ENCODE measurements around the gene MRC2.
"Not testable (repeated sequence)": the region's sequence is repeated elsewhere in the genome, so short reads cannot be mapped to it uniquely, and the experiment has no call there.

Gene MRC2

DNA sequence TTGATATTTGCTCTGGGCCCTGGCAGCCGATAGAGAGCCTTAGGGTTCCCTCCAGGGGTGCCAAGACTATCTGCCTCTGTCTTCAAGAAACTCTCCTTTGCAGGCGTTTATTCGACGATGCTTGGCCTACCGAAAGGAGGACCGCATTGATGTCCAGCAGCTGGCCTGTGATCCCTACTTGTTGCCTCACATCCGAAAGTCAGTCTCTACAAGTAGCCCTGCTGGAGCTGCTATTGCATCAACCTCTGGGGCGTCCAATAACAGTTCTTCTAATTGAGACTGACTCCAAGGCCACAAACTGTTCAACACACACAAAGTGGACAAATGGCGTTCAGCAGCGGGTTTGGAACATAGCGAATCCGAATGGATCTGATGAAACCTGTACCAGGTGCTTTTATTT is 15.2 kb upstream of the MRC2 start:
- DNase-seq = not testable (repeated sequence)

DNA sequence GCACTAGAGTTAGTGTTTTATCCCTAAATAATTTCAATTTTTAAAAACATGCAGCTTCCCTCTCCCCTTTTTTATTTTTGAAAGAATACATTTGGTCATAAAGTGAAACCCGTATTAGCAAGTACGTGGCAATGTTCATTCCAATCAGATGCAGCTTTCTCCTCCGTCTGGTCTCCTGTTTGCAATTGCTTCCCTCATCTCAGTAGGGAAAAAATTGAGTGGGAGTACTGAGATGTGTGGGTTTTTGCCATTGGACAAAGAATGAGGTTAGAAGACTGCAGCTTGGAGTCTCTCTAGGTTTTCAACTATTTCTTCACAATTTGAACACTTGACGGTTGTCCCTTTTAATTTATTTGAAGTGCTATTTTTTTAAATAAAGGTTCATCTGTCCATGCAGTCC is 14.4 kb upstream of the MRC2 start:
- DNase-seq = not testable (repeated sequence)

DNA sequence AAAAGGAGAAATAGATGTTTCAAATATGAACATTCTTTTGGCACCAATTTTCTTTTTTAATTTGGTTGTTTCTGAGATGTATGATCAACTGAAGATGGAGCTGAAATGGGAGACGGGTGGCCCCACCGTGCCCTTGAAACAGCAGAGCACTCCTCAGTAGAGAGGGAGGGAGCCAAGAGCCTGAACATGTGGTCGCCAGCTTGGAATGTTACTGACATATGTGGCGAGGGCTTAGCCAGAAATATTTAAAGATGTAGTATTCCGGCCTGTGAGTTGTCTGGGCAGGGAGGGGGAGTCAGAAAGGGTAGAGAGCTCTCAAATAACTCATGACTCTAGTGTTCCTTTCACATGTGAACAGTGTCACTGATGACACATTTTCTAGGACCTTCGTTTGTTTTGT is 13.3 kb upstream of the MRC2 start:
- no peak for DNase-seq

DNA sequence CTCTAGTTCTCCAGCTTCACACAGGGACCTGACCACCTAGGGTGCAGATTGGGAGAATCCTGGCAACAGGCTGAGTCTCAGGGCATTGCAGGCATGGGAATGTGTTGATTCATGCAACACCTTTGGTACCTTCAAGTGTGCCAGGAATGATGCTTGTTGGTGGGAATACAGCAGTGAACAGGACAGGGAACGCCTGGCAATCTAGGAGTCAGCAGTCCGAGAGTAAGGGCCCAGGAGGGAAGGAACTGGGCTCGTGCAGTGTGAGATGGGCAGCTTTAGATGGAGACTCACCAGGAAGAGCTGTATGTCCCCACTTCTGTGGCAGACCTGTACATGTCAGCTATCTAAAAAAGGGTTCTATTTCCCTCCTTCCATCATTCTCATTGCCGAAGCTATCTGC is 12.0 kb upstream of the MRC2 start:
- no peak for DNase-seq

DNA sequence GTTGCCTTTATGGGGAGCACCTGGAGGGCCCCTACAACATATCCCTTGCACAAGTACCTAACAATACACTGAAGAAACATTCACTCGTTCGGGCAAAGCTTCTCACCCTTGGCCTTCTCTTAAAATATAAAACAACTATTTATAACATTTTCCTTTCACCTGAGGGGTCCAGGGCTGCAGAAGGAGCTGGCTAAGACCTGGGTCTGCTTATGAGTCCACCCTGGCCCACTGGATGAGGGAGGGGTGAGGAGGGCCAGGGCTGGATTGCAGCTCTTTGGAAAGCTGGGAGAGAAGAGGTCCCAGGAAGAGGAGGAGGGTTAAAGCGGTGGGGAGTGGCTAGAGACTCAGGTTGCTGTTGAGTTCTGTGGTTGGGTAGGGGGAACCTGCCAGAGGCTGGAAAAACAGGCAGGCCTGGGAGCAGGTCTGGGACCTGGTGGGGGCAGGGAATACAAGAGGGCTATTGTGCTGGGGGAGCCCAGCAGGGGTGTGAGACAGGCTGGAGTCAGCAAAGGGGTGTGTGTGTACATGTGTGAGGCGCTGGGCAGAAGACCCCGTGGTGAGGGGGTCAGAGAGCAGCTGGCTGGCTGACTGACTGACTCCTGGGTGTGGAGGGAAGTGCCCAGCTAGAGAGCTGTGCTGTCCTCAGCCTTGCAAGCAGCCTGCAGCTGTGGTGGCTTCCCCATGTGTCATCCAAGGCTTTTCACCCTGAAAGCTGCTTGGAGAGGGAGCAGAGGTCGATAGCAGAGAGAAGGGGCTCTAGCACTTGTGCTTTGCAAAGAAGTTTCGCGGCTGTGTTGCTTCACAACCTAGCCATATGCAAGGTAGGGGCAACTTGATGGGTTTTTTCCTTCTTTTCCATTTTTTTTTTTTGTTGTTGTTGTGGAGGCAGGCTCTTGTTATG is 10.2 kb upstream of the MRC2 start:
- no peak for DNase-seq

DNA sequence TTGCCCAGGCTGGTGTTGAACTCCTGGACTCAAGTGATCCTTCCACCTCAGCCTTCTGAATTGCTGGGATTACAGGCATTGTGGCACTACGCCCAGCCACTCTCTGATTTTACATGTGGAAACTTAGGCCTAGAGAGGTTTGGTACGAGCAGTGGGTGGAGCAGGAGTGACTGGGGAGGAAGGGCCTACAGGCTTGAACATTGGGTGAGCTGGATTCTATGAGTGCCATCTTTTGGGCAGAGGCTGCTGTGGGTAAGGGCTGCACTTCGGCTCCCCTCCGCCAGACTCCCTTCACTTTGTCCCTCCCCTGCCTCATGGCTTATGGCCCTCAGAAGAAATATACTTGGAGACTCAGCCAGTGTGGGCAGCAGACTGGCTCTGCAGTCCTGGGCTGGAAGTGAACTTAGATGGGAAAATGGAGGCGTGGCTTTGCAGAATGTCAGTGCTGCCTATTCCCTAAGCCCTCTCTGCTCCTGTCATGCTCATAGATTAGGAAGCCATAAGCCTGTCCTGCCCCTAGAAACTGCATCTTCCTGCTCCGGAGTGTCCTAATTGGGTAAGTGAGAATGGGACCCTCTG is 9.5 kb upstream of the MRC2 start:
- DNase-seq = no peak

DNA sequence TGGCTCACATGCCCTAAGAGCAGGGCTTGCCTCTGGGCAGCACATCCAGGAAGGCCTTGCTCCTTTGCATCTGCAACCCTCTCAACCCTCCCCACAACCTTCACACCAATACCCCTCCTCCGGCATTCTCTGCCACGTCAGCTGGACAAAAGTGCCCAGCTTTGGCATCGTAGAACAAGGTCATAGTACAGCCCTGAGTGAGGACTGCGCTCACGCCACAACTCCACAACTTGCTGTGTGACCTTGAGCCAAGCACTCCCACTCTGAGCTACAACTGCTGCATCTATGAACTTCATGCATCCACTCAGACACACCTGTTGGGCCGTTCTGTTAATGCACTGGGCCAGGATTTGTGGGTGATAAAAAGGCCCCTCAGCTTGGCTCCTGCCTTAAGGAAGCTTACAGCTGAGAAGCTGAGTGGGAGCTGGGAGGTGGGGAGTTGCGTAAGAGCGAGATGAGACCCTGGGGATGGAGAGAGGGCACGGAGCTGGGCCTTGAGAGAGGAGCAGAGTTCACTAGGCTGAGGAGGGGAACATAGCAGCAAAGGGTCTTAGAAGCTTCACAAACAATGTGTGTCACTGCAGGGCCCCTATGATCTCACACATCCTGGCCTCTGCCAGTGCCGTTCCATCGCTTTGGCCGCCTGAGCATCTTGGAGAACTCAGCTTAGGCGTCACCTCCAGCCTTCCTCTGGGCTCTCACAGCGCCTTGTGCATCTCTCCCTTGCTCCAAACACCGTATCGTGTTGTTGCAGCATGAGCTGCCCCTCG is 8.6 kb upstream of the MRC2 start:
- DNase-seq = no peak

DNA sequence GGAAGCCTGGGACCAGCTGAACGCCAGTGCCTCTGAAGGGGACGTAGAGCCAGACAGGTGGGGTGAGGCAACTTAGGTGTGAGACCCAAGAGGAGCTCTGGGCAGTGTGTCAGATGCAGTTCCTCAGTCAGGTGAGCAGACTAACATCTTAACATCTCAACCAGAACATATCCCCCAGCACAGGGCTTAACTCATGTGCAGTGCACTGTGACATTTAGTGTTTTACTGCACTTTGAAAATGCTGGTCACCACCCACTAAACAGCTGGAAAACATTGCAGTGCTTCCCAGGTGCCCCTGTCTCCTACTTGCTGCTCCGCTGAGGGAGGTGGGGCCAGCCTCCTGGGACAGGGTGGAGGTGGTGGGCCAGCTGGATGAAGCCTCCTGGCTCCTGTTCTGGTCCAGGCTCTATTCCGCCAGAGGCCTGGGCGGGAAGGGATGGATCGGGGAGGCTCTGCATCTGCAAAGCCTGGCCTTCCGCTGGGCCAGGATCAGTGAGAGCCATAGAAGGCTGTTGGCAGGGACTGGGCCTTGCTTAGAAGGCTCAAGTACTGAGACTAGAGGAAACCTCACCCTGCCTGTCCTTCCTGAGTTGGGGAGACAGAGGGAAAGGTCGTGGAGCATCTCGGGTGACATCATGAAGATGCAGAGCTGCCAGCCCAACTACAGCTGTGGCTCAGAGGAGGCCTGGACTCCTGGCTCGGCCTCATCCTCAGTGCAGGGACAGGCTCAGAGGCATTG is 7.9 kb upstream of the MRC2 start:
- no peak for DNase-seq

DNA sequence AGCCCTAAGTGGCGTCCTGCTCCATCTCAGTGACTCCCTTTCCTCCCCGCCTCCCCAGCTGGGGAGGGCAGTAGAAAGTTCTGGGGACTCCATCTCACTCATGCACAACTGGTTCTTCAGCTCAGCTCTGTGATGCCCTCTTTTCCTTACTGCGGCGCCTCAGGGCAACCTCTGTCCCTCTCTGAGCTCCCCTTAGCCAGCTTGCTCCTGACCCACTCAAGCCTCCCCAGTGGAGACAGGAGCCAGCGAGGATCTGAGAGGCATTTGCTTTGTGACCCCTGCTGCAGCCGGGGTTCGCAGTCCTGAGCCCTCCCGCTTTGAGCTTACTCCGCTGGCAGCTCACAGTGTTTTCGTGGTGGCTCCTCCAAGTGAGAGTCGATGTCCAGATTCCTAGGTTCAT is 6.2 kb upstream of the MRC2 start:
- no peak for DNase-seq

DNA sequence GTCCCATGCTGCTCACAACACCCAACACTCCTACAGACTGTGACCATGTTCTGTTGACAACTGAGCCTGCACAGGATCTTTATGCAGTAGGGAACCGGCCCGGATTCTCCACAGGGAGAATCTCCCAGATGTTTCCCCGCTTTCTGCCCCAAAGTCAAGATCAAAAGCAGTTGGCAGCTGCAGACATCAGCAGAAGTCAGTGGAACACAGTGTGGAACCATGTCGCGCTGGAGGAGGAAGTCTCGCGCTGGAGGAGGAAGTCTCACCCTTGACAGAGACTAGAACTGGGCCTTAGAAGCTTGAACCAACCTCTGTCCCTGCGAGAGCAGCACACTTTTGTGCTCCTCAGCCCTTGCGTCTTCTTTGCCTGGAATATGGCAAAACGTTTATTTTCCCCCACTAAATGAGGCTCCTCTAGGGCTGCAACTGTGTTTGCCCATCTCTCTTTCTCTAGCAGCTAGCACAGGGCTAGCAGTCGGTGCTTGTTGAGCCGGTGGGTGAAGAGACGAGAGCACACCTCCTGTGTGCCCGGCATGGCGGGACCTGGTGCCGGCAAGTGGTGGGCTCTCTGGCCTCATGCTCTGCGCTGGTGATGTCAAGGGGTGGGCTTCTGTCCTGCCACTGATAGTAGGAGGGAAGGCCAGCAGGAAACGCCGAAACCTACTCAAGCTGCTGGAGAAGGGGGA is 2.1 kb upstream of the MRC2 start:
- DNase-seq = no peak

DNA sequence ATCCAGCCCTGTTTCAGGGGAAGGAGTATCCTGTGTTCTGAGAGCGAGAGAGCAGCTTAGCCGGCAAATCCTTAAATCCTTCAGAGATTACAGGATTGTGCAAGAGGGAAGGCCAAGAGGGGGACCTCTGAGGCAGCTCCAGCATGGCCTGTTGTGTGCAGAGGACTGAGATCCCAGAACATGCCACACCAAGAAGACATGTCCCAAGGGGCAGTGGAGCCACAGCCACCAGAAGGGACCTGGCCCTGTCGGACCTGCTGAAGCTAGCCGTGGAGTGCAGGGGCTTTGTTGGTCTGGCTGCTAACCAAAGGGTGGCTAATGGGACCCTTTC is 1.6 kb upstream of the MRC2 start:
- no peak for DNase-seq

DNA sequence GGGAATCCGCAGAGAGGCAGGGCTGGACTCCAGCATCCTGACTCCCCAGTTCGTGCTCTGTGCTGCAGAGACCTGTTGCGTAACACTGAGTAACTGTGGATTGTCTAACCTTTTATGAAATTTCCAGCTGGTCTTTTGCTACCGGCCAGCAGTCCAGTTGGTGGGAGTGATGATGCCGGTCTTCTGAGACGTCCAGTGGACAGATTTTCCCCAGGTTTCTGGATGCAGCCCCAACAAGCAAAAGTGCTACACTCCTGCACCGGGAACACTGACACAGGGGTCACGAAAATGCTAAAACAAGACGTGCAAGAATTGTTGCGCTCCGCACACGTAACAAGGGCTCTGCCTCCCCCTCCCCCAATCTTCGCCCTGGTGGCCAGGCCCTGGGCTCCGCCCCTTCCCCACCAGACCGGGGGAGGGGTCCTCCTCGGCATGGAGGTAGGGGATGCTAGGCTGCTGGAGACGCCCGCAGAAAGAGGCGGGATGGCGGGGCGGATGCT is 701 bp upstream of the MRC2 start:
- no peak for DNase-seq

DNA sequence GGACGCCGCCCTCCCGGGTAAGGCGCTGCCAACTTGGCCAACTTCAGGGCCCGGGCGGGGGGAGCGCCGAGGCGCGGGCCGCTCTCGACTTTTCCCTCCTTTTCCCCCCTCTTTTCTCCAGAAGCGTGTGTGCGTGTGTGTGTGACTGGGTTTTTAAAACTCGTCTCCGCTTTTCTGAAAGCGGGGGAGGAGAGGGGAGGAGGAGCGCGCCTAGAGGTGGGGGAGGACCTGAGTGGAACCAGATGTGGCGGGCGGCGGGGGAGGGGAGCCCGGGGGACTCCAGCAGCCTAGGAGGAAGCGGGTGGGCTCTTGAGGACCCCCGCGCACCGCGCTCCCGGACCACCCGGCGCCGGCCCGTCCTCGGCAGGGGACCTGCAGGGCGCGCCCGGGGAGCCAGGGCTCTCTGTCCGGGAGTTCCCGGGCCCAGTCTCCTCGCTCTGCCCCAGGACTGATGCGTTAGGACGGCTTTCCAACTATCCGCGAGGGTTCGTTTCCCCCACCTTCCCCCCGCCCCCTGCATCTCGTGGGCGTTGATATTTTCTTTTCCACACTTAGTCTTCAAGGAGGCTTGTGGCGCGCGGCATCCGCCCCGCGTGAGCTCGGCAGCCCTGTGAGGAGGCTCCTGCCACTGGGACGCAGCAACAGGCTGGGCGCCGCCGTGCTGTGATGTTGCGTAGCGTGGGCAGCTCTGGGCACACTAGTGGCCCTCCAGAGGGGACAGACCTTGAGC is 599 bp downstream of the MRC2 start:
- DNase-seq = no peak

DNA sequence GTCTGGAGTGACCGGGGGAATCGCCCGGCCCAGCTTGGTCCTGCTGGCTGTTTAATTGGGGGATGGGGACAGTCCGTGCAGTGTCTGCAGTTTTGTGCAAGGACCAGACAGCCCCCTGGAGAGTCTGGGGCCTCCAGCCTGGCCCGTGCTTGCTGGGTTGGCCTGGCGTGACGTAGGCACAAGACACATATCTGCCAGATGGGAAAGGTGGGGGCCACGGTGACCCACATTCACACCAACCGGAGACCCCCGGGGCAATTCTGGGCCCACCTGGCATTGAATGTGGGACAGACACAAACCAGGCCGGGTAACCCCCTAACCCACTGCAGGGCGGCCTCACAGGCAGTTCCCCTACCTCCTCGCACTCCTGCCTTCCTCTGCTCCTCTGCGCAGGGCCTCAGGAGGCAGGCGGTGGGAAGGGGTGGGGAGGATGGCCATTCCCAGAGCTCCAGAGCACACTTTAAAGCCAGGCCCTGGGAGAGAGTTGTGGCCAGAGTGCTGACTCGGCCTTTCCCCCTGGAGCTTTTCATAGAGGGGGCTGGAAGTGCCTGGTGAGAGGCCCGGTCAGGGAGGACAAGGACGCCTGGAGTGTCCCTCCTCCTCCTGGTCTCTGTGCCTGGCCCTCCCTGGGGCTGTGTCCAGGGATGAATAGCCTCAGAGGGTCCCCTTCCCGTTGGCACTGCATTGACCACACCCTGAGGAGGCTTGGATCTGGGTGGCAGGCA is 1.5 kb downstream of the MRC2 start:
- no peak for DNase-seq

DNA sequence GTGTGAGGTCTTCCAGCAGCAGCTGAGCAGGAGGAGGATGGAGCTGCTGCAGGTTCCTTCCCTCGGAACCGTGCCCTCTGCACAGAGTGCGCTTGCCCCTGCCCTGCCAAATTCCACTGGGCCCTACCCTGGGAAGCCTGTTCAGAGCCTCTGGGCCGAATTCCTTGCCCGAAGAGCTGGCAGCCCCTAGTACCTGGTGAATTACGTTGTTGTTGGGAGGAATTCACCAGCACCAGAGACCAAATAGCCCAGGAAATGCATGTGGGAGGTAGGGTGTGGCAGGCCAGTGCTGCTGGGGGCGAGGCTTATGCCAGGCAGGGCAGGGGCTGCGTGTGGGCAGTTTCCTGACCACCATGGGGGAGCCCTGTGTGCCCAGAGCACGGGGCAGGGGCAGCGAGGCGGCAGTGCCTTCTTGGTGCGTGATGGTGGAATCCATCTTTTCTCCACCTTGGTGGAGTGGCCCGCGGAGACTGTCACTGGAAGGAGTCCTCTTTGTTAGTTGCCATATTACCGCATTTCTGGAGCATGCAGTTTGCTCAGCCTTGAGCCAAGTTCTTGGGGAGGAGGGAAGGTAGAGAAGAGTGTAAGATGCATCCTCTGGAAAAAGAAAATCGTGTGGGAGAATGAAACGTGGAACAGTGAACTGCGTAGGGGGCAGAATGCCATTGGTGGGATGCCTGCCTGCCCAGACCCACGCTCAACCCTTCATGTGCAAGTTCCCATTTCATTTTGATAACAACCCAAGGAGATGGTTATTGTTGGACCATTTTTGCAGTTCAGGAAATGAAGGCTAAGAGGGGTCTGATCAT is 2.3 kb downstream of the MRC2 start:
- DNase-seq = no peak

DNA sequence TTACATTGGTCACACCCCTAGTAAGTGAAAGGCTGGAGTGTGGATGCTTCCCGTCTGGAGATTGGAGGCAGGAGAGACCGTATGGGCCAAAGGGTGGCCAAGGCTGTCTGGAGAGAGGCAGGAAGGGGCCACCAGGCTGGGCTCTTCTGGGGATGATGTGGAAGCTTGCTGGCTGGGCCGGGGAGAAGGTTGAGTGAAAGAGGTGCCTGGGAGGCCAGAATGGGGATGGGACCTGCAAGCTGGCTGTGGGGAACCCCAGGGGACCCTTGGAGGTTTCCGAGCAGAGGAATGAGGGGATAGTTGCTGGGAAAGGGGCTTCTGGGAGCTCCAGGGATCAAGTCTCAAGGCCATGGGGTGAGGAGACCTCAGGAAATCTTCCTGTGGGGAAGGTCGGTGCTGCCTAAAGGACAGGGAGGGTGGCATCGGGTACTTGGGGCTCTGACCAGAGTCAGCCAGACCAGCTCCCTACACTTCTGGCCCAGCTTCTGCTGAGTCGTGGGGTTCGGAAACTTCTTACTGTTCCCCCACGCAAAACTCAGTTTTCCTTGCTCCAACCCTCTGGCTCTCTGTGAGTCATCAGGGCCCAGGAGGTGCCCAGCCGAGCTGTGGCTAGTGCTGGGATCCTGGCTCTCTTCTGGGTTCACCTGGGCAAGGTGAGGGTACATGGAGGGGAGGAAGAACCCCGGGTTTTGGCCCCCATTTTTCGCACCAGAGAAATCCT is 3.1 kb downstream of the MRC2 start:
- no peak for DNase-seq

DNA sequence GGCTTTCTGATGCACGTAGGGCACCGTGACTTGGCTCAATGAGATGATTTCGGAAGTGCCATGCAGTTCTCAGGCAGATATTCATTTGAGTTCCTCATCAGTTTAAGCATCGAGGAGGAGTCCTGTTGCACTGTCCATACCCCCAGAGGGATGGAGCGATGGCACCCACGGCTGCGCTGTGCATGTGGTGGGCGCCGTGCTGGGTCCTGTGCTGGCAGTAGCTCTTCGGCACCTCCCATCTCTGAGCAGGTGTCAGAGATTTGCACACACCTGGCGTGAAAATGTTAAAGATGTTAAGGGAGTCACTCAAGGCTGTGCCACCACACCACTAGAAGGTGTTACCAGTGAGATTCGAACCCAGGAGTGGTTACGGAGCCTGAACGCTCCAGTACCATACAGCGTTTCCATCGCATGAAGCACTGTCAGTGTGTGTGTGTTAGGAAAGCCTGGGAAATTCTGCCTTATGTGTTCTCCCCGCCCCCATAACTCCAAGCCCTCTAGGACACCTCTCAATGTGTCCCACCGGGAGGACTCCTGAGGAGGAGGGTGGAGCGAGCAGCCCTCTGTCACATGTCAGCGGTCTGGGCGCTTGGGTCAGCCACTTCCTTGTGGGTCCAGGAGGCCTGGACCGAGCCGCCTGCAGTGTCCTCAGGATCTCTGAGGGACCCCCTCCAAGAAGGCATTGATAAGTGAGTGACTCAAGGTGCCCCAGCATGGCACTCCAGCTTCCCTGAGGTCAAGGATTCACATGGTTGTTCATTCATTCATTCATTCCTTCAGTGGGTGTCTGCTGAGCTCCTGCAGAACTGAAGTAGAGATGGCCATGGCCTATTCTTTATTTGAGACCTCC is 3.8 kb downstream of the MRC2 start:
- no peak for DNase-seq

Data from NCI-H345 (cell line).